ENCODE measurements around the gene ADD1. TPM values are rescaled to one million over a fixed set of nuclear protein-coding genes. Genes with fewer than 3 reads are reported as not detected.

ADD1 gene
- total RNA-seq, 5 donors from 2014 or later (not counting 1 experiment from before 2014, with no cell fraction given) = 241 to 274 (median 256) TPM

DNA sequence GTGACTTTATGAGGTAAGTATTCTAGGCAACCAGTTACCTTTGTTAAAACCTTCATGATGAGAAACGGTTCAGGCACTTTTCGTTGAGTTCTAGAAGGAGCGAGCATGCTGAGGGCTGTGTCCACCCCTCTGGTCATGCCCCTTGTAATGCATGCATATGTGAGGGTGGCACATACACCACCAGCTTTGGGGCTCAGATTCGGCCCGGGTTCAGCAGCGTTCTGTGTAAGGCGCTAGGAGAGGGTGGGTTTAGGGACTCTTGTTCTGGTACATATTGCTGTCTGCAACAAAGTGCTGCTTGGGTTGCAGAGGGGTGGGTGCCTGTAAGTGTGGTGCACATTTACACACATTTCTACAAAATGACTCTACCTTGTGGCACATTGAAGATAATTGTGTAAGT is 65.0 kb downstream of the ADD1 start:
- H3K36me3 ChIP-seq (ENCODE audit: control insufficient read depth in 2 of 2, extremely low read depth in 1 of 2, insufficient read depth in 1 of 2, low read length in 1 of 2) = peaks cover 22 to 88% of the 10 kb centered on the region in 2 donors
- CTCF ChIA-PET = no interaction called here
- POLR2A ChIA-PET = no interaction called here
- ATAC-seq (replicated peaks in 1 of 4) (no peak), DNase-seq (no peak)
- Mint-ChIP-seq H3K4me3 (no peak overlapping the region), H3K36me3 (peaks cover 61% of the 10 kb centered on the region), H3K27me3 (no peaks in the 10 kb centered on the region), H3K4me1 (peaks cover 21 to 29% (median 25%) of the 10 kb centered on the region in 3 donors), H3K27ac (peak overlapping the region in 1 of 2 donors; percentile 78), H3K9me3 (no peaks in the 10 kb centered on the region)
- H3K27ac ChIP-seq (ENCODE audit: low read length) = no peak overlapping the region
- 92% methylated on average over 3 of the region's 7 CpGs for WGBS (ENCODE audit: insufficient coverage)
- no peak overlapping the region for H3K4me3 ChIP-seq (ENCODE audit: control insufficient read depth in 1 of 2, extremely low read depth in 1 of 2, low read length in 1 of 2)
- H3K9me3 ChIP-seq = no peaks in the 10 kb centered on the region
- no peaks in the 10 kb centered on the region for H3K27me3 ChIP-seq (replicated peaks in 1 of 2; ENCODE audit: control insufficient read depth in 2 of 2, extremely low read depth in 1 of 2, insufficient read depth in 2 of 2, low read length in 1 of 2)
- H3K4me1 ChIP-seq (ENCODE audit: control insufficient read depth in 1 of 2, extremely low read depth in 1 of 2, insufficient read depth in 2 of 2, low read length in 2 of 2) = peaks cover 13 to 22% of the 10 kb centered on the region in 2 experiments

- H3K27ac ChIP-seq (ENCODE audit: low read length) = no peak overlapping the region
- Mint-ChIP-seq H3K36me3 (peaks cover 61% of the 10 kb centered on the region), H3K27ac (peak overlapping the region in 1 of 2 donors; percentile 4), H3K27me3 (no peaks in the 10 kb centered on the region), H3K9me3 (no peaks in the 10 kb centered on the region), H3K4me3 (no peak overlapping the region), H3K4me1 (peaks cover 21 to 33% (median 28%) of the 10 kb centered on the region in 3 donors)
- POLR2A ChIA-PET = interaction anchor here in 1 of 2 donors (0.6 kb wide), 1 partner anchor 54 kb away, joined by 7 read pairs; the partner anchor contains the start of gene GRK4
- no peaks in the 10 kb centered on the region for H3K9me3 ChIP-seq
- no peak for DNase-seq
- H3K36me3 ChIP-seq (ENCODE audit: control insufficient read depth in 2 of 2, extremely low read depth in 1 of 2, insufficient read depth in 1 of 2, low read length in 1 of 2) = peaks cover 22 to 86% of the 10 kb centered on the region in 2 donors
- 94% methylated on average over 5 of the region's 8 CpGs for WGBS (ENCODE audit: insufficient coverage)
- CTCF ChIA-PET = no interaction called here
- no peaks in the 10 kb centered on the region for H3K27me3 ChIP-seq (replicated peaks in 1 of 2; ENCODE audit: control insufficient read depth in 2 of 2, extremely low read depth in 1 of 2, insufficient read depth in 2 of 2, low read length in 1 of 2)
- H3K4me1 ChIP-seq (ENCODE audit: control insufficient read depth in 1 of 2, extremely low read depth in 1 of 2, insufficient read depth in 2 of 2, low read length in 2 of 2) = peaks cover 13 to 27% of the 10 kb centered on the region in 2 experiments
- ATAC-seq (replicated peaks in 1 of 4) = no peak
- no peak overlapping the region for H3K4me3 ChIP-seq (ENCODE audit: control insufficient read depth in 1 of 2, extremely low read depth in 1 of 2, low read length in 1 of 2)
Measured at GRCh38 chr4:2909583-2909982, 65.9 kb downstream of the ADD1 start.

GRCh38 chr4:2910409-2910808 is 66.8 kb downstream of the ADD1 start:
- CTCF ChIA-PET = no interaction called here

DNA sequence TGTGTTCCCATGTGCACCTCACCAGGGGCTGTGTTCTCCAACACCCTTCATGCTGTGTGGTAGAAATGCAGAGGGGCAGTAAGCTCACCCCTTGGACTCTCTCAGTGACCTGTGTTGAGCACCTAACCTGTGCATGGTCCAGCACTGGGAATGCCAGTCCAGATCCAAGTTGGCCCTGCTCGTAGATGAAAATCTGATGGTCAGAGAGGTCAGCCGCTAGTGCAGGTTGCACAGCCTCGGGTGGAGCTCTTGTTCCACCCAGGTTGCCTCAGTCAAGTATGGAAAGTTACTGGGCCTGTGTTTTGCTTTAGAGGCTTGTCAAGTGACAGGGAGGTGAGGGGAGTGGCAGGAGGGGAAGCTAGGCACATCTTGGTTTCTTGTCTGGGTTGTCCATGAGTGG is 68.2 kb downstream of the ADD1 start:
- peaks cover 7 to 20% of the 10 kb centered on the region in 2 experiments for H3K4me1 ChIP-seq (ENCODE audit: control insufficient read depth in 1 of 2, extremely low read depth in 1 of 2, insufficient read depth in 2 of 2, low read length in 2 of 2)
- H3K4me3 ChIP-seq (ENCODE audit: control insufficient read depth in 1 of 2, extremely low read depth in 1 of 2, low read length in 1 of 2) = no peak overlapping the region
- H3K36me3 Mint-ChIP-seq = peaks cover 59% of the 10 kb centered on the region
- no peaks in the 10 kb centered on the region for H3K27me3 ChIP-seq (replicated peaks in 1 of 2; ENCODE audit: control insufficient read depth in 2 of 2, extremely low read depth in 1 of 2, insufficient read depth in 2 of 2, low read length in 1 of 2)
- no peak overlapping the region for H3K27ac Mint-ChIP-seq
- no peak for DNase-seq
- ChIA-PET POLR2A (no interaction called here), CTCF (no interaction called here)
- no peaks in the 10 kb centered on the region for H3K27me3 Mint-ChIP-seq
- no peaks in the 10 kb centered on the region for H3K9me3 ChIP-seq
- no peaks in the 10 kb centered on the region for H3K9me3 Mint-ChIP-seq
- no peak overlapping the region for H3K27ac ChIP-seq (ENCODE audit: low read length)
- H3K4me1 Mint-ChIP-seq = peaks cover 6 to 19% (median 14%) of the 10 kb centered on the region in 3 donors
- H3K36me3 ChIP-seq (ENCODE audit: control insufficient read depth in 2 of 2, extremely low read depth in 1 of 2, insufficient read depth in 1 of 2, low read length in 1 of 2) = peaks cover 26 to 79% of the 10 kb centered on the region in 2 donors
- WGBS (ENCODE audit: insufficient coverage) = 97% methylated on average over 3 of the region's 3 CpGs
- no peak for ATAC-seq (replicated peaks in 1 of 4)
- H3K4me3 Mint-ChIP-seq = no peak overlapping the region

More at GRCh38 chr4:2910409-2910808, 66.8 kb downstream of the ADD1 start:
- H3K27me3 Mint-ChIP-seq = no peaks in the 10 kb centered on the region
- WGBS (ENCODE audit: insufficient coverage) = 91% methylated on average over 7 of the region's 7 CpGs
- Histone ChIP-seq H3K36me3 (ENCODE audit: control insufficient read depth in 2 of 2, extremely low read depth in 1 of 2, insufficient read depth in 1 of 2, low read length in 1 of 2) (peaks cover 22 to 83% of the 10 kb centered on the region in 2 donors), H3K27ac (ENCODE audit: low read length) (no peak overlapping the region), H3K4me3 (ENCODE audit: control insufficient read depth in 1 of 2, extremely low read depth in 1 of 2, low read length in 1 of 2) (no peak overlapping the region), H3K27me3 (replicated peaks in 1 of 2; ENCODE audit: control insufficient read depth in 2 of 2, extremely low read depth in 1 of 2, insufficient read depth in 2 of 2, low read length in 1 of 2) (no peaks in the 10 kb centered on the region), H3K9me3 (no peaks in the 10 kb centered on the region), H3K4me1 (ENCODE audit: control insufficient read depth in 1 of 2, extremely low read depth in 1 of 2, insufficient read depth in 2 of 2, low read length in 2 of 2) (peaks cover 13 to 31% of the 10 kb centered on the region in 2 experiments)
- no peak for ATAC-seq (replicated peaks in 1 of 4)
- H3K4me3 Mint-ChIP-seq = no peak overlapping the region
- DNase-seq = no peak
- H3K36me3 Mint-ChIP-seq = peaks cover 61% of the 10 kb centered on the region
- POLR2A ChIA-PET = no interaction called here
- H3K9me3 Mint-ChIP-seq = no peaks in the 10 kb centered on the region
- H3K27ac Mint-ChIP-seq = peak overlapping the region; percentile 27 to 44
- H3K4me1 Mint-ChIP-seq = peaks cover 20 to 32% (median 27%) of the 10 kb centered on the region in 3 donors

DNA sequence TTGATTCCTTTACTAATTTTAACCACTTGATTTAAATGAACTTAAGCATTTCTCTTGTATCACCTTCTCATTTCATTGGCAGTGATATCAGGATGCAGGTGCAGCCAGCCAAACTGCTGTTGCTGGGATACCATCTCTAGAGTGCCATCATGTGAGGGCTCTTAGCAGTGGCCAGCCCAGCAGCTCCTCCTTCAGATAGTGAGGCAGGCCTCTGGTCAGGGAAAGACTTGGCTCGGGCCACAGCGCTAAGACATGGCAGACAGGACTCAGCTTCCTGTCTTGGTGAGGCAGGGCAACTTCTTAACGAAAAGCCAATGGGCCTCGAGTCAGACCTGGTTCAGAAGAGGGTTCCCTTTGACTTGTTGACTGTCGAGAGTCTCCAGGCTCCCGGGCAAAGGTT is 69.5 kb downstream of the ADD1 start:
- H3K36me3 ChIP-seq (ENCODE audit: control insufficient read depth in 2 of 2, extremely low read depth in 1 of 2, insufficient read depth in 1 of 2, low read length in 1 of 2) = peaks cover 26 to 67% of the 10 kb centered on the region in 2 donors
- H3K9me3 ChIP-seq = no peaks in the 10 kb centered on the region
- H3K4me1 ChIP-seq (ENCODE audit: control insufficient read depth in 1 of 2, extremely low read depth in 1 of 2, insufficient read depth in 2 of 2, low read length in 2 of 2) = peaks cover 0 to 9% of the 10 kb centered on the region in 2 experiments
- no peak overlapping the region for H3K27ac ChIP-seq (ENCODE audit: low read length)
- no peak overlapping the region for H3K4me3 Mint-ChIP-seq
- CTCF ChIA-PET = no interaction called here
- no peaks in the 10 kb centered on the region for H3K9me3 Mint-ChIP-seq
- peaks cover 62% of the 10 kb centered on the region for H3K36me3 Mint-ChIP-seq
- DNase-seq (no peak), ATAC-seq (replicated peaks in 1 of 4) (no peak)
- no peak overlapping the region for H3K4me3 ChIP-seq (ENCODE audit: control insufficient read depth in 1 of 2, extremely low read depth in 1 of 2, low read length in 1 of 2)
- H3K27me3 ChIP-seq (replicated peaks in 1 of 2; ENCODE audit: control insufficient read depth in 2 of 2, extremely low read depth in 1 of 2, insufficient read depth in 2 of 2, low read length in 1 of 2) = no peaks in the 10 kb centered on the region
- no peaks in the 10 kb centered on the region for H3K27me3 Mint-ChIP-seq
- 96% methylated on average over 6 of the region's 6 CpGs for WGBS (ENCODE audit: insufficient coverage)
- H3K27ac Mint-ChIP-seq = no peak overlapping the region
- POLR2A ChIA-PET = no interaction called here
- H3K4me1 Mint-ChIP-seq = peaks cover 12 to 21% (median 16%) of the 10 kb centered on the region in 3 donors

GRCh38 chr4:2914256-2915126 is 70.8 kb downstream of the ADD1 start:
- H3K27me3 Mint-ChIP-seq = no peaks in the 10 kb centered on the region
- no peak overlapping the region for H3K27ac ChIP-seq (ENCODE audit: low read length)
- 96% methylated on average over 4 of the region's 16 CpGs for WGBS (ENCODE audit: insufficient coverage)
- peaks cover 18 to 57% of the 10 kb centered on the region in 2 donors for H3K36me3 ChIP-seq (ENCODE audit: control insufficient read depth in 2 of 2, extremely low read depth in 1 of 2, insufficient read depth in 1 of 2, low read length in 1 of 2)
- no peak overlapping the region for H3K4me3 ChIP-seq (ENCODE audit: control insufficient read depth in 1 of 2, extremely low read depth in 1 of 2, low read length in 1 of 2)
- ChIA-PET POLR2A (no interaction called here), CTCF (interaction anchor here in 1 of 2 donors (0.5 kb wide), 1 partner anchor 207 kb away, joined by 4 read pairs; no protein-coding TSS in a partner anchor)
- DNase-seq = no peak
- H3K4me1 ChIP-seq (ENCODE audit: control insufficient read depth in 1 of 2, extremely low read depth in 1 of 2, insufficient read depth in 2 of 2, low read length in 2 of 2) = peaks cover 0 to 9% of the 10 kb centered on the region in 2 experiments
- H3K27ac Mint-ChIP-seq = peak overlapping the region in 1 of 2 donors; percentile 39
- H3K36me3 Mint-ChIP-seq = peaks cover 60% of the 10 kb centered on the region
- no peak for ATAC-seq (replicated peaks in 1 of 4)
- H3K4me3 Mint-ChIP-seq = no peak overlapping the region
- no peaks in the 10 kb centered on the region for H3K27me3 ChIP-seq (replicated peaks in 1 of 2; ENCODE audit: control insufficient read depth in 2 of 2, extremely low read depth in 1 of 2, insufficient read depth in 2 of 2, low read length in 1 of 2)
- peaks cover 21 to 29% (median 26%) of the 10 kb centered on the region in 3 donors for H3K4me1 Mint-ChIP-seq
- no peaks in the 10 kb centered on the region for H3K9me3 Mint-ChIP-seq
- no peaks in the 10 kb centered on the region for H3K9me3 ChIP-seq
